HEK293T (cell line): ENCODE results near the gene RIMBP2.

ENCODE experiments used
- BHLHE40 ChIP-seq: fragments of 450-650 bp; IDR thresholded peaks from 2 replicates; pipeline ENCODE4 v1.6.1; 2016; ENCODE audit warnings: mild to moderate bottlenecking, moderate library complexity, borderline replicate concordance
- CTBP1 ChIP-seq: fragments of 450-650 bp; IDR thresholded peaks from 2 replicates; pipeline ENCODE4 v1.6.1; 2016; ENCODE audit warnings: borderline replicate concordance
- FOXA1 ChIP-seq: fragments of 450-650 bp; IDR thresholded peaks from 2 replicates; pipeline ENCODE4 v1.6.1; 2016; ENCODE audit warnings: mild to moderate bottlenecking
- FOXK2 ChIP-seq: fragments of 450-650 bp; IDR thresholded peaks from 2 replicates; pipeline ENCODE4 v1.6.1; 2016; ENCODE audit warnings: mild to moderate bottlenecking
- FOXM1 ChIP-seq: fragments of 450-650 bp; IDR thresholded peaks from 2 replicates; pipeline ENCODE4 v1.6.1; 2017; ENCODE audit warnings: mild to moderate bottlenecking, borderline replicate concordance
- L3MBTL2 ChIP-seq: fragments of 450-650 bp; conservative IDR thresholded peaks from 2 replicates; pipeline ENCODE4 v1.6.1; 2016; ENCODE audit warnings: mild to moderate bottlenecking
- NFRKB ChIP-seq: fragments of 450-650 bp; IDR thresholded peaks from 2 replicates; pipeline ENCODE4 v1.6.1; 2016; ENCODE audit warnings: mild to moderate bottlenecking, moderate library complexity
- PKNOX1 ChIP-seq: fragments of 450-650 bp; IDR thresholded peaks from 2 replicates; pipeline ENCODE4 v1.6.1; 2016
- SP1 ChIP-seq: fragments of 450-650 bp; IDR thresholded peaks from 2 replicates; pipeline ENCODE4 v1.6.1; 2017
- SUZ12 ChIP-seq: fragments of 450-650 bp; IDR thresholded peaks from 2 replicates; pipeline ENCODE4 v1.6.1; 2016; ENCODE audit warnings: mild to moderate bottlenecking
- ZNF384 ChIP-seq: fragments of 450-650 bp; IDR thresholded peaks from 2 replicates; pipeline ENCODE4 v1.6.1; 2016

GRCh38 chr12:130669797-130670196 lies 46.3 kb downstream of the RIMBP2 start:
- TF ChIP-seq ZNF384 = no peak
- no peak for TF ChIP-seq FOXM1
- no peak for TF ChIP-seq SP1
- TF ChIP-seq BHLHE40 = no peak
- TF ChIP-seq NFRKB = no peak
- TF ChIP-seq SUZ12 = no peak
- TF ChIP-seq FOXA1 = no peak
- TF ChIP-seq L3MBTL2 = no peak
- no peak for TF ChIP-seq CTBP1
- no peak for TF ChIP-seq FOXK2
- no peak for TF ChIP-seq PKNOX1
